ENCODE results near the gene FAM241B. TPM values are rescaled to one million over a fixed set of nuclear protein-coding genes. Genes with fewer than 3 reads are reported as not detected.

Gene FAM241B
- total RNA-seq, 1 experiment from 2014 or later = 13.7 TPM

DNA sequence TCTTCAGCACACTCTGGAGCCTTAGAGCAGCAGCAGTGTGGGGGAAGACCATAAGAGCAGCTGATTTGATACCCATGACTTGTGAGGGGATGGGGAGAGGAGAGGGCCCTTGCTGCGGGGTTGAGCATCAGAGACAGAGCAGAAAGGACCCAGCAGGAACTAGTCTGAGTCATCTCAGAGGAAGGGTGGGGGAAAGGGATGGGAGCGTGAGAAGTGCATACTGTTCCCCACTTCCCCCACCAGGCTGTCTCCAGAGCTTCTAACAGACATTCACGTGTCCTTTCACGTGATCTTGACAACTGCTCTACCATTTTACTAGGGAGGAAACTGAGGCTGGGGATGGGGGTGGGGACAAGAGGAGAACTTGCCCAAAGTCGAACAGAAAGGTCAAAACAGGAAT is 38.7 kb downstream of the FAM241B start:
- Histone ChIP-seq H2BK12ac (ENCODE audit: insufficient read length, low read depth, low read length) (no peak overlapping the region), H3K27ac (ENCODE audit: insufficient read length, low read depth, low read length) (no peak overlapping the region), H4K91ac (ENCODE audit: insufficient read length, low read depth, low read length) (no peak overlapping the region), H4K20me1 (ENCODE audit: control insufficient read depth, insufficient read depth, insufficient read length) (no peaks in the 10 kb centered on the region), H3K4ac (ENCODE audit: low read depth, low read length) (no peak overlapping the region), H2BK20ac (ENCODE audit: low read depth, low read length, poor library complexity, severe bottlenecking) (no peak overlapping the region), H3T11ph (ENCODE audit: low read length) (no peak overlapping the region), H3K9ac (ENCODE audit: extremely low read depth, insufficient read length, low read length) (no peak overlapping the region), H3K14ac (ENCODE audit: insufficient read depth, low read length) (no peak overlapping the region), H2AFZ (ENCODE audit: low read length) (no peak overlapping the region), H4K5ac (ENCODE audit: insufficient read length, low read depth, low read length) (no peak overlapping the region), H3K23me2 (ENCODE audit: insufficient read length, low read depth, low read length, poor library complexity, severe bottlenecking) (no peaks in the 10 kb centered on the region), H3K18ac (ENCODE audit: insufficient read length, low read depth, low read length) (no peak overlapping the region), H3K23ac (ENCODE audit: insufficient read length, low read depth, low read length) (no peak overlapping the region), H3K79me2 (ENCODE audit: insufficient read depth, low read length) (no peaks in the 10 kb centered on the region), H3K56ac (ENCODE audit: insufficient read length, low read depth, low read length) (no peak overlapping the region), H3K79me1 (ENCODE audit: insufficient read depth, low read depth, low read length, poor library complexity, severe bottlenecking) (no peaks in the 10 kb centered on the region), H3K9me3 (ENCODE audit: control insufficient read depth, low read depth, low read length) (no peaks in the 10 kb centered on the region), H2BK15ac (ENCODE audit: low read depth, low read length) (no peak overlapping the region), H3K4me1 (ENCODE audit: insufficient read depth, low read length) (no peaks in the 10 kb centered on the region), H2BK5ac (ENCODE audit: insufficient read length, low read length) (no peak overlapping the region), H2AK5ac (ENCODE audit: insufficient read length, low read length) (no peak overlapping the region), H4K8ac (replicated peaks; ENCODE audit: insufficient read length, low read depth, low read length) (no peak overlapping the region), H3K4me2 (ENCODE audit: insufficient read depth, insufficient read length, low read length) (no peak overlapping the region), H3K27me3 (ENCODE audit: insufficient read depth, low read length) (no peaks in the 10 kb centered on the region), H2BK120ac (ENCODE audit: low read depth, low read length, poor library complexity, severe bottlenecking) (no peak overlapping the region)
- Mint-ChIP-seq H3K36me3 (ENCODE audit: insufficient read depth in 1 of 3, low read depth in 3 of 3) (no peaks in the 10 kb centered on the region), H3K27me3 (ENCODE audit: low read depth) (peaks cover 31% of the 10 kb centered on the region), H3K4me3 (no peak overlapping the region), H3K9me3 (no peaks in the 10 kb centered on the region), H3K27ac (no peak overlapping the region), H3K4me1 (peaks cover 2 to 5% of the 10 kb centered on the region in 2 experiments; a peak in 3 of 4 replicates)
- TF ChIP-seq, protein P1, sequence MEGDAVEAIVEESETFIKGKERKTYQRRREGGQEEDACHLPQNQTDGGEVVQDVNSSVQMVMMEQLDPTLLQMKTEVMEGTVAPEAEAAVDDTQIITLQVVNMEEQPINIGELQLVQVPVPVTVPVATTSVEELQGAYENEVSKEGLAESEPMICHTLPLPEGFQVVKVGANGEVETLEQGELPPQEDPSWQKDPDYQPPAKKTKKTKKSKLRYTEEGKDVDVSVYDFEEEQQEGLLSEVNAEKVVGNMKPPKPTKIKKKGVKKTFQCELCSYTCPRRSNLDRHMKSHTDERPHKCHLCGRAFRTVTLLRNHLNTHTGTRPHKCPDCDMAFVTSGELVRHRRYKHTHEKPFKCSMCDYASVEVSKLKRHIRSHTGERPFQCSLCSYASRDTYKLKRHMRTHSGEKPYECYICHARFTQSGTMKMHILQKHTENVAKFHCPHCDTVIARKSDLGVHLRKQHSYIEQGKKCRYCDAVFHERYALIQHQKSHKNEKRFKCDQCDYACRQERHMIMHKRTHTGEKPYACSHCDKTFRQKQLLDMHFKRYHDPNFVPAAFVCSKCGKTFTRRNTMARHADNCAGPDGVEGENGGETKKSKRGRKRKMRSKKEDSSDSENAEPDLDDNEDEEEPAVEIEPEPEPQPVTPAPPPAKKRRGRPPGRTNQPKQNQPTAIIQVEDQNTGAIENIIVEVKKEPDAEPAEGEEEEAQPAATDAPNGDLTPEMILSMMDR (conservative IDR thresholded peaks at IDR 0.05) = no peak
- DNase-seq = no peak
- whole genome bisulfite sequencing (ENCODE audit: extremely low coverage, insufficient read length, low lambda C conversion rate) = no CpG with 5 or more reads among the region's 5 CpGs

Measured in H9 (cell line).